HepG2 (cell line): ENCODE measurements around the gene SPAG5. TPM values are rescaled to one million over a fixed set of nuclear protein-coding genes. Genes with fewer than 3 reads are reported as not detected.

Experiments used
- ATAC-seq: fragments of 200-7000 bp; cut with Tn5 transposase; 3 replicates; pipeline ENCODE4 v1.9.1; 2020; ENCODE audit warnings: mild to moderate bottlenecking, moderate library complexity
- BruUV-seq: library from RNA; stranded (reverse); fragments of 400-500 nt; replicated peaks from 2 replicates; lab custom pipeline; 2021; lab: Mats Ljungman, UMichigan
- CTCF ChIA-PET: fragments of 300-600 bp; formaldehyde crosslinking; extraction: SDS; loops from one replicate; lab custom pipeline; 2021; ENCODE audit warnings: low total read pairs, inconsistent platforms, low intra/inter-chr PET ratio; lab: Yijun Ruan, JAX
- POLR2A ChIA-PET: fragments of 350-600 bp; sonication (Branson Sonifier 250); formaldehyde crosslinking; loops from one replicate; lab custom pipeline; 2020; ENCODE audit warnings: antibody characterized with exemption, inconsistent platforms; lab: Yijun Ruan, JAX
- DNase-seq: peaks from one replicate; pipeline ENCODE4 v3.0.0-alpha.2; 2015; ENCODE audit warnings: low spot score
- FAIRE-seq: peaks from 3 replicates; lab custom pipeline; 2011; peaks lifted over from hg19 to GRCh38; lab: Jason Lieb, UNC
- H2AFZ ChIP-seq: one replicate; pipeline ENCODE4 v1.6.1; 2011; ENCODE audit warnings: low read length, inconsistent platforms
- H3K27ac ChIP-seq: fragments of 300-600 bp; 3 replicates; pipeline ENCODE4 v1.8.0; 2011; ENCODE audit warnings: mixed run types, mild to moderate bottlenecking, mixed read lengths, low read length, inconsistent platforms; ENCODE audit not compliant: insufficient read depth; ENCODE audit errors: extremely low read length
- H3K27me3 ChIP-seq, 2 experiments: fragments of 200-600 bp in 1 of 2; 2 replicates in 1 of 2; 3 replicates in 1 of 2; pipeline versions ENCODE4 v1.6.0 to v1.8.0; 2011; ENCODE audit warnings: low read length in 2 of 2, mild to moderate bottlenecking in 2 of 2, moderate library complexity in 2 of 2, inconsistent platforms in 1 of 2; ENCODE audit not compliant: insufficient read depth in 2 of 2, control insufficient read depth in 1 of 2
- H3K36me3 ChIP-seq, 2 experiments: fragments of 200-600 bp in 1 of 2; replicated peaks in 1 of 2; 2 replicates in 1 of 2; 3 replicates in 1 of 2; pipeline versions ENCODE4 v1.5.1 to v1.8.0; 2011; ENCODE audit warnings: low read length in 2 of 2, inconsistent platforms in 1 of 2; ENCODE audit not compliant: insufficient read depth in 2 of 2, control insufficient read depth in 1 of 2
- H3K4me1 ChIP-seq: 2 replicates; pipeline ENCODE4 v1.5.1; 2012; ENCODE audit warnings: low read length, inconsistent platforms; ENCODE audit not compliant: insufficient read depth
- H3K4me2 ChIP-seq: 2 replicates; pipeline ENCODE4 v1.6.0; 2011; ENCODE audit warnings: low read depth, low read length, inconsistent platforms
- H3K4me3 ChIP-seq, 3 experiments: fragments of 200-600 bp in 1 of 3; sonication (generic), shearing (Covaris generic) in 1 of 3; replicated peaks in 1 of 3; 2 replicates each; pipeline ENCODE4 v1.5.1; 2011 to 2016; ENCODE audit warnings: low read length in 3 of 3, inconsistent platforms in 2 of 3, low read depth in 2 of 3, mild to moderate bottlenecking in 2 of 3, control low read depth in 1 of 3, mixed read lengths in 1 of 3; ENCODE audit not compliant: insufficient read depth in 1 of 3
- H3K79me2 ChIP-seq: one replicate; pipeline ENCODE4 v1.6.1; 2011; ENCODE audit warnings: low read length, inconsistent platforms; ENCODE audit not compliant: insufficient read depth
- H3K9ac ChIP-seq: 2 replicates; pipeline ENCODE4 v1.6.0; 2011; ENCODE audit warnings: mild to moderate bottlenecking, low read depth, low read length, inconsistent platforms; ENCODE audit not compliant: insufficient read depth
- H3K9me3 ChIP-seq: 2 replicates; pipeline ENCODE4 v1.5.1; 2012; ENCODE audit warnings: mild to moderate bottlenecking, low read length
- H4K20me1 ChIP-seq: 2 replicates; pipeline ENCODE4 v1.6.0; 2011; ENCODE audit warnings: inconsistent platforms, mild to moderate bottlenecking, low read length, moderate library complexity; ENCODE audit not compliant: insufficient read depth
- ATF7-NPFF ChIP-seq: sonication (generic); formaldehyde crosslinking; IDR thresholded peaks from 2 replicates; pipeline ENCODE4 v1.8.1; 2023; ENCODE audit warnings: mild to moderate bottlenecking, low read depth, missing genetic modification reagents, moderate library complexity
- TFE3 ChIP-seq: IDR thresholded peaks from 2 replicates; pipeline ENCODE4 v1.6.1; 2016
- ZNF34 ChIP-seq: sonication (generic); formaldehyde crosslinking; IDR thresholded peaks from 2 replicates; pipeline ENCODE4 v1.4.0; 2020; ENCODE audit warnings: mild to moderate bottlenecking, missing genetic modification reagents, borderline replicate concordance
- ZNF768 ChIP-seq: sonication (generic); formaldehyde crosslinking; IDR thresholded peaks from 2 replicates; pipeline ENCODE4 v1.4.0; 2020; ENCODE audit warnings: missing genetic modification reagents
- WGBS: methylation state at CpG from one replicate; pipeline ENCODE4 v1.1.6; 2017; ENCODE audit warnings: low lambda C conversion rate; 5-methylcytosine and 5-hydroxymethylcytosine counted together
- in situ Hi-C: cut with HindIII; loops from 2 replicates; pipeline ENCODE4 v1.10.0; 2017; ENCODE audit warnings: low pct_unique_long_range_greater_than_20kb; ENCODE audit not compliant: extremely low pct_ligation_motif_present
- intact Hi-C: fragments of 100-400 bp; cut with micrococcal nuclease; formaldehyde crosslinking; loops from one replicate; pipeline ENCODE4 v1.10.0; 2022; ENCODE audit not compliant: unreplicated experiment
- polyA plus RNA-seq, 8 experiments: library from polyadenylated mRNA; depleted of rRNA in 3 of 8; stranded (reverse) in 7 of 8; unstranded in 1 of 8; fragments of >200 nt; fragmentation: Illumina TruSeq in 4 of 8; extraction: Trizol in 4 of 8; gene quantifications; 2 replicates each; pipeline versions ENCODE4 v1.2.1 to v1.2.3, GENCODE V29; 2011 to 2016; ENCODE audit warnings: low read depth in 4 of 8, missing spikeins in 1 of 8, mixed read lengths in 1 of 8; ENCODE audit not compliant: insufficient read depth in 1 of 8
- total RNA-seq, 5 experiments: library from RNA; depleted of rRNA; stranded (reverse); fragments of >200 nt; fragmentation: Illumina TruSeq; extraction: Trizol; gene quantifications; 2 replicates each; pipeline ENCODE4 v1.2.3, GENCODE V29; 2016; ENCODE audit warnings: low read depth in 1 of 5
- TF ChIP-seq, protein P1 (sequence below): IDR thresholded peaks from 2 replicates; pipeline ENCODE4 v1.6.1; 2016; ENCODE audit warnings: missing biosample characterization, missing genetic modification reagents, low read depth

SPAG5 gene
- total and polyA plus RNA-seq, 2 of the 13 experiments (the other 11 are each of a cell fraction or from before 2014, with no cell fraction given): 41.4 to 98.0 TPM

GRCh38 chr17:28530926-28531325 is 67.9 kb downstream of the SPAG5 start (continued):
- no peak for TF ChIP-seq ATF7-NPFF (CRISPR knock-in tag)
- TF ChIP-seq, protein P1, sequence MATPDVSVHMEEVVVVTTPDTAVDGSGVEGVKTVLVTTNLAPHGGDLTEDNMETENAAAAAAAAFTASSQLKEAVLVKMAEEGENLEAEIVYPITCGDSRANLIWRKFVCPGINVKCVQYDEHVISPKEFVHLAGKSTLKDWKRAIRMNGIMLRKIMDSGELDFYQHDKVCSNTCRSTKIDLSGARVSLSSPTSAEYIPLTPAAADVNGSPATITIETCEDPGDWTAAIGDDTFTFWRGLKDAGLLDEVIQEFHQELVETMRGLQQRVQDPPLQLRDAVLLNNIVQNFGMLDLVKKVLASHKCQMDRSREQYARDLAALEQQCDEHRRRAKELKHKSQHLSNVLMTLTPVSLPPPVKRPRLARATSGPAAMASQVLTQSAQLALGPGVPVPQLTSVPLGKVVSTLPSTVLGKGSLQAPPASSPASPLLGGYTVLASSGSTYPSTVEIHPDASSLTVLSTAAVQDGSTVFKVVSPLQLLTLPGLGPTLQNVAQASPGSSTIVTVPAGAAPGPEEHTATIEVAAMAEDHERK (CRISPR knock-in tag): no peak

DNA sequence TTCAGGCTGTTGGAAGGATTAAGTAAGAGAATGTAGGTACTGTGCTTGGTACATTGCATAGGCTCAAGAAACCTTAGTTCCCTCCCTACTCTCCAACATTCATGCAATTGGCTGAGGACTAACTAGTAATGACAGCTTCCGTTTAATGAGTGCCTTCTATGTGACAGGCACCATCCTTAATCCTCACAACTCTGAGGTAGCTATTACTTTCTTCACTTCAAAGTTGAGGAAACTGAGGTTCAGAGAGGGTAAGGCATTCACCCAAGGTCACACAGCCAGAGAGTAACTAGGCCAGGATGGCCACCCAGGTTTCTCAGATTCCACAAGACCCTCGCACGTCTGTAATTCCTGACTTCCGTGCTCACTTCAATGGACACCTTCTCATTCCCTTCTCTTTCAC is 68.6 kb downstream of the SPAG5 start:
- no peak for DNase-seq
- Histone ChIP-seq H3K36me3 (no peaks in the 10 kb centered on the region), H2AFZ (no peak overlapping the region)
- intact Hi-C loops: no loop called here
- TF ChIP-seq ZNF768 (peak; percentile 29; the same call in 1 of the 2 replicates), ZNF34 (CRISPR knock-in tag) (no peak)
- TF ChIP-seq, all 625 proteins: peak for 1
- H4K20me1 ChIP-seq: no peaks in the 10 kb centered on the region
- H3K4me3 ChIP-seq: no peak overlapping the region
- H3K4me1 ChIP-seq: peaks cover 23% of the 10 kb centered on the region
- ChIA-PET CTCF (no interaction called here), POLR2A (no interaction called here)
- ATAC-seq (no peak), FAIRE-seq (no peak)
- no peak overlapping the region for H3K27ac ChIP-seq
- WGBS: 31% methylated on average over 4 of the region's 4 CpGs
- no peak overlapping the region for H3K9ac ChIP-seq
- no peak overlapping the region for H3K4me2 ChIP-seq
- in situ Hi-C loops: loop anchor here (5.0 kb wide), 1 partner anchor 33 kb away; no protein-coding TSS in a partner anchor
- H3K9me3 ChIP-seq: no peaks in the 10 kb centered on the region
- no TSS peak for BruUV-seq
- H3K27me3 ChIP-seq: peaks cover 9 to 38% of the 10 kb centered on the region in 2 experiments; a peak in 4 of 5 replicates
- H3K79me2 ChIP-seq: no peaks in the 10 kb centered on the region

- no TSS peak for BruUV-seq
- Histone ChIP-seq H2AFZ (no peak overlapping the region), H3K27ac (no peak overlapping the region), H3K27me3 (peaks cover 9 to 41% of the 10 kb centered on the region in 2 experiments; a peak in 4 of 5 replicates), H4K20me1 (no peaks in the 10 kb centered on the region), H3K4me2 (no peak overlapping the region)
- FAIRE-seq: no peak
- CTCF ChIA-PET: no interaction called here
- no peak for ATAC-seq
- in situ Hi-C loops: no loop called here
- TF ChIP-seq TFE3 (CRISPR knock-in tag): no peak
- TF ChIP-seq, all 625 proteins: peak for 0
- peaks cover 35% of the 10 kb centered on the region for H3K4me1 ChIP-seq
- intact Hi-C loops: loop anchor here (5.0 kb wide), 1 partner anchor 738 kb away; no protein-coding TSS in a partner anchor
- POLR2A ChIA-PET: no interaction called here
- no peaks in the 10 kb centered on the region for H3K36me3 ChIP-seq
- no peak overlapping the region for H3K9ac ChIP-seq
- H3K79me2 ChIP-seq: no peaks in the 10 kb centered on the region
- no peak overlapping the region for H3K4me3 ChIP-seq
- WGBS: 60% methylated on average over 1 of the region's 3 CpGs
- no peaks in the 10 kb centered on the region for H3K9me3 ChIP-seq
- DNase-seq: no peak
Observed at GRCh38 chr17:28529013-28529400, 69.8 kb downstream of the SPAG5 start.
